DND-41 (cell line): ENCODE results near the gene PTPRG.

Experiments
- CTCF ChIP-seq: IDR thresholded peaks from 2 replicates; pipeline ENCODE4 v1.5.1; 2012; ENCODE audit warnings: borderline replicate concordance, low read length, moderate library complexity, mild to moderate bottlenecking; ENCODE audit not compliant: poor library complexity, severe bottlenecking; ENCODE audit errors: extremely low read depth
- EZH2 ChIP-seq: IDR thresholded peaks from 3 replicates; pipeline ENCODE4 v1.6.1; 2012; ENCODE audit warnings: borderline replicate concordance, low read depth, mild to moderate bottlenecking, moderate library complexity, low read length, inconsistent platforms; ENCODE audit not compliant: severe bottlenecking

DNA sequence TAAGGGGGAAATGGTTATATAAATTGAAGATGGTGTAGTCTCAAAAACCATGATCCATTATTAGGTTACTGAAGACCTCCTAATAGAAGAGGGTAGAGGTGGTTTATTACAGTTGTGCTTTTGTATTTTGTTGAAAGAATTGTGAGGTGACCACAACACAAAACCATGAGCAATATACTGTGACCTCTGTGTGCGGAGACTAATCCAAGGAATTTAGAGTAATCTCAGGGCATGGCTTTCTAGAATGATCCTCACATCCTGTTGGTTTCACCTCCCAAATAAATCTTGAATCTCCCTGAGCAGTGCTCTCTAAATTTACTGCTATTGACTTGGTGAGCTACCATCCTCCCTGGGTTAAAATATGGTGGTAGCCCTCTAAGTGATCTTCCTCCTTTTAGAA lies 52.3 kb downstream of the PTPRG start:
- TF ChIP-seq CTCF: no peak
- no peak for TF ChIP-seq EZH2
